GM18526 (cell line): ENCODE results near the gene RNASEH1.

ENCODE experiments used
- POLR2A ChIP-seq: IDR thresholded peaks from 3 replicates; pipeline ENCODE4 v1.6.1; 2011; ENCODE audit not compliant: insufficient read length; ENCODE audit errors: extremely low read depth

The RNASEH1 gene

GRCh38 chr2:3535794-3536681, 22.1 kb downstream of the RNASEH1 start:
- TF ChIP-seq POLR2A: no peak

GRCh38 chr2:3535467-3535793, 22.7 kb downstream of the RNASEH1 start:
- no peak for TF ChIP-seq POLR2A

- TF ChIP-seq POLR2A: no peak
Observed at GRCh38 chr2:3534251-3534814, 23.8 kb downstream of the RNASEH1 start.

- TF ChIP-seq POLR2A: no peak
Observed at GRCh38 chr2:3533836-3534235, 24.3 kb downstream of the RNASEH1 start.

GRCh38 chr2:3532941-3533340, 25.2 kb downstream of the RNASEH1 start:
- no peak for TF ChIP-seq POLR2A

- no peak for TF ChIP-seq POLR2A
Observed at GRCh38 chr2:3529316-3530025, 28.7 kb downstream of the RNASEH1 start.

GRCh38 chr2:3527886-3528785, 30.0 kb downstream of the RNASEH1 start:
- no peak for TF ChIP-seq POLR2A

GRCh38 chr2:3526871-3527270, 31.3 kb downstream of the RNASEH1 start:
- no peak for TF ChIP-seq POLR2A

- no peak for TF ChIP-seq POLR2A
Observed at GRCh38 chr2:3523551-3524041, 34.5 kb downstream of the RNASEH1 start.

- TF ChIP-seq POLR2A: no peak
Observed at GRCh38 chr2:3522961-3523421, 35.1 kb downstream of the RNASEH1 start.

- no peak for TF ChIP-seq POLR2A
Observed at GRCh38 chr2:3520591-3520990, 37.5 kb downstream of the RNASEH1 start.

GRCh38 chr2:3519255-3520205, 38.6 kb downstream of the RNASEH1 start, which contains the start of gene ADI1:
TSS of gene ADI1 (minus strand) at chr2:3519531. CDS start at chr2:3519487, 44 bp downstream.
- peak; percentile 88 for TF ChIP-seq POLR2A

- peak; percentile 96 for TF ChIP-seq POLR2A
Observed at GRCh38 chr2:3518496-3519254, 39.5 kb downstream of the RNASEH1 start.
